Calu3 (cell line): ENCODE measurements around the gene FARS2. TPM values are rescaled to one million over a fixed set of nuclear protein-coding genes. Genes with fewer than 3 reads are reported as not detected.

Experiments
- BruUV-seq: library from RNA; stranded (reverse); fragments of 400-500 nt; replicated peaks from 2 replicates; lab custom pipeline; 2021; lab: Mats Ljungman, UMichigan
- CTCF ChIA-PET: fragments of 300-600 bp; sonication (Branson Sonifier 250); formaldehyde crosslinking; loops from one replicate; lab custom pipeline; 2022; ENCODE audit warnings: antibody characterized with exemption; lab: Charles Lee
- DNase-seq: peaks from one replicate; pipeline ENCODE4 v3.0.0; 2022
- H3K27ac Mint-ChIP-seq: one replicate; pipeline ENCODE4 v1.8.0; 2022; ENCODE audit warnings: mixed read lengths; ENCODE audit not compliant: unreplicated experiment
- H3K27me3 Mint-ChIP-seq: one replicate; pipeline ENCODE4 v1.8.0; 2022; ENCODE audit warnings: mixed read lengths; ENCODE audit not compliant: unreplicated experiment
- H3K36me3 Mint-ChIP-seq: one replicate; pipeline ENCODE4 v1.8.0; 2022; ENCODE audit warnings: mild to moderate bottlenecking, moderate library complexity, mixed read lengths; ENCODE audit not compliant: insufficient read depth, unreplicated experiment
- H3K4me1 Mint-ChIP-seq: one replicate; pipeline ENCODE4 v1.8.0; 2022; ENCODE audit warnings: mild to moderate bottlenecking, low read depth, mixed read lengths; ENCODE audit not compliant: unreplicated experiment
- H3K4me3 Mint-ChIP-seq: one replicate; pipeline ENCODE4 v1.8.0; 2022; ENCODE audit warnings: mild to moderate bottlenecking, low read depth, moderate library complexity, mixed read lengths; ENCODE audit not compliant: unreplicated experiment
- H3K9me3 Mint-ChIP-seq: one replicate; pipeline ENCODE4 v1.8.0; 2022; ENCODE audit warnings: low read depth, mixed read lengths; ENCODE audit not compliant: unreplicated experiment
- intact Hi-C: fragments of 100-400 bp; cut with micrococcal nuclease; formaldehyde crosslinking; loops from one replicate; pipeline ENCODE4 v1.10.0; 2022; ENCODE audit not compliant: unreplicated experiment
- total RNA-seq: library from RNA; stranded (reverse); gene quantifications from 2 replicates; pipeline ENCODE4 v1.2.3, GENCODE V29; 2022
- TF ChIP-seq, protein P1 (sequence below): fragments of 200-600 bp; IDR thresholded peaks from one replicate; pipeline ENCODE4 v1.8.0; 2022; ENCODE audit warnings: antibody characterized with exemption; ENCODE audit not compliant: unreplicated experiment

The FARS2 gene
- total RNA-seq, 1 experiment from 2014 or later, result 13.4 TPM

GRCh38 chr6:5718231-5718947, 457.1 kb downstream of the FARS2 start:
- H3K4me1 Mint-ChIP-seq, result no peaks in the 10 kb centered on the region
- intact Hi-C loops, result no loop called here
- H3K36me3 Mint-ChIP-seq, result no peaks in the 10 kb centered on the region
- TF ChIP-seq, protein P1, sequence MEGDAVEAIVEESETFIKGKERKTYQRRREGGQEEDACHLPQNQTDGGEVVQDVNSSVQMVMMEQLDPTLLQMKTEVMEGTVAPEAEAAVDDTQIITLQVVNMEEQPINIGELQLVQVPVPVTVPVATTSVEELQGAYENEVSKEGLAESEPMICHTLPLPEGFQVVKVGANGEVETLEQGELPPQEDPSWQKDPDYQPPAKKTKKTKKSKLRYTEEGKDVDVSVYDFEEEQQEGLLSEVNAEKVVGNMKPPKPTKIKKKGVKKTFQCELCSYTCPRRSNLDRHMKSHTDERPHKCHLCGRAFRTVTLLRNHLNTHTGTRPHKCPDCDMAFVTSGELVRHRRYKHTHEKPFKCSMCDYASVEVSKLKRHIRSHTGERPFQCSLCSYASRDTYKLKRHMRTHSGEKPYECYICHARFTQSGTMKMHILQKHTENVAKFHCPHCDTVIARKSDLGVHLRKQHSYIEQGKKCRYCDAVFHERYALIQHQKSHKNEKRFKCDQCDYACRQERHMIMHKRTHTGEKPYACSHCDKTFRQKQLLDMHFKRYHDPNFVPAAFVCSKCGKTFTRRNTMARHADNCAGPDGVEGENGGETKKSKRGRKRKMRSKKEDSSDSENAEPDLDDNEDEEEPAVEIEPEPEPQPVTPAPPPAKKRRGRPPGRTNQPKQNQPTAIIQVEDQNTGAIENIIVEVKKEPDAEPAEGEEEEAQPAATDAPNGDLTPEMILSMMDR, result no peak
- no peaks in the 10 kb centered on the region for H3K9me3 Mint-ChIP-seq
- H3K27me3 Mint-ChIP-seq, result no peaks in the 10 kb centered on the region
- no peak overlapping the region for H3K27ac Mint-ChIP-seq
- H3K4me3 Mint-ChIP-seq, result no peak overlapping the region
- BruUV-seq, result no TSS peak
- CTCF ChIA-PET, result interaction anchor here (0.6 kb wide), 1 partner anchor 450 kb away, joined by 3 read pairs; no protein-coding TSS in a partner anchor
- no peak for DNase-seq

GRCh38 chr6:5723841-5724691, 462.8 kb downstream of the FARS2 start:
- Mint-ChIP-seq H3K27ac (no peak overlapping the region), H3K4me1 (no peaks in the 10 kb centered on the region), H3K27me3 (no peaks in the 10 kb centered on the region), H3K4me3 (no peak overlapping the region), H3K36me3 (no peaks in the 10 kb centered on the region), H3K9me3 (no peaks in the 10 kb centered on the region)
- no peak for DNase-seq
- intact Hi-C loops, result no loop called here
- CTCF ChIA-PET, result no interaction called here
- TF ChIP-seq, protein P1, result no peak
- BruUV-seq, result no TSS peak

DNA sequence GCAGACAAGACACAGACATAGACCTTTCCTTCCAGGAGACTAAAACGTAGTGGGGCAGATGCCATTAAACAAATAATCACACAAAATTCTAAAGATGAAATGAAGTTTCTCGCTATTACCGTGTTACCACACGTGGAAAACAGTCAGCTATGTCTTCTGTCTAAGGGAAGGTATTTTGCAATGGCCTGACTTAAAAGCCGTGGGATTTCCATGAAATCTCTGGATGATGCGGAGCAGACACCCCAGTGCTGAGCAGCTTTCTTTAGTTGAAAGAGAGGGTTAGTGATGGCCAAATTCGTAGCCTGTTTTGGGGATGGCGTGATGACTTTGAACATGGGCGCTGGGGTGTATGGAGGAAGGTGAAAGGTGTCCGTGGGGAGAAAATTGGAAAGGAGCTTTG, 463.6 kb downstream of the FARS2 start:
- intact Hi-C loops, result no loop called here
- Mint-ChIP-seq H3K27ac (no peak overlapping the region), H3K27me3 (no peaks in the 10 kb centered on the region), H3K36me3 (no peaks in the 10 kb centered on the region), H3K9me3 (no peaks in the 10 kb centered on the region), H3K4me3 (no peak overlapping the region), H3K4me1 (no peaks in the 10 kb centered on the region)
- TF ChIP-seq, protein P1, result no peak
- no peak for DNase-seq
- CTCF ChIA-PET, result no interaction called here
- no TSS peak for BruUV-seq

DNA sequence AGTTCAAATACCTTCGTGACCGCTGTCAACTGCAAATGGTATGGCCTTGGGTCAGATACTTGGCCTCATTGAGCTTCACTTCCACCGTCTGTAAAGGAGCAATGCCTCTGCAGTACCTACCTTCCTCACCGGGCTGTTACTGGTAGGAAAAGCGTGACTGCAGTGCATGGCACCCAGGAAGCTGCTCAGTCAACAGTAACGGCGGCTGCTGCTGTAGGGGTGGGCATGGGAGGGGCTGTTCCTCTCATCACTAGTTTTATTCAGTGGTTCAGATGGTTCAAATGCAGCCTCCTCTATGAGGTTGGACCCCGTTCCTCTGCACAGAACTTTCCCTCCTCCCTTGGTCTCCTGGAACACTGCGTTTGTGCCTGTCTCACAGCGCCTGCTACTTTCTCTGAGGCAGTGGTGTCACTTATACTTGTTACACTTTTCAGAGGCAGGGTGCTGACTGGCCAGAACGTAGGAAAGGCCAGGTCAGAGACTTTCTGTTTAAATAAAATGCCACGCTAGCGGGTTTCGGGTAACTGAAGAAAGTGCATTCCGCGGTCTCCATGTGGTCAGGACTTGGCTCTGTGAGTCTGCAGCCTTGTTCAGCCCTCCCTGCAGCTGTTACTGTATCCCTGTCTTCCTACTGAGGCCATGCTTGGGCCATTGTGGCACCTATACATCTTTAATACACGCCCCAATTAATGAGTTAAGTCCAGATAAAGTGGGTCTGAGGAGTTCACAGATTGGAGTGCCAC, 465.8 kb downstream of the FARS2 start:
- BruUV-seq, result no TSS peak
- intact Hi-C loops, result no loop called here
- TF ChIP-seq, protein P1, result no peak
- Mint-ChIP-seq H3K27ac (no peak overlapping the region), H3K9me3 (no peaks in the 10 kb centered on the region), H3K36me3 (no peaks in the 10 kb centered on the region), H3K4me1 (no peaks in the 10 kb centered on the region), H3K27me3 (no peaks in the 10 kb centered on the region), H3K4me3 (no peak overlapping the region)
- CTCF ChIA-PET, result no interaction called here
- DNase-seq, result no peak
